ENCODE data around the gene CUL7. TPM values are rescaled to one million over a fixed set of nuclear protein-coding genes. Genes with fewer than 3 reads are reported as not detected.

The CUL7 gene
- total RNA-seq, result 10 to 100 TPM; 16.3 to 21.0 (median 17.9) TPM

DNA sequence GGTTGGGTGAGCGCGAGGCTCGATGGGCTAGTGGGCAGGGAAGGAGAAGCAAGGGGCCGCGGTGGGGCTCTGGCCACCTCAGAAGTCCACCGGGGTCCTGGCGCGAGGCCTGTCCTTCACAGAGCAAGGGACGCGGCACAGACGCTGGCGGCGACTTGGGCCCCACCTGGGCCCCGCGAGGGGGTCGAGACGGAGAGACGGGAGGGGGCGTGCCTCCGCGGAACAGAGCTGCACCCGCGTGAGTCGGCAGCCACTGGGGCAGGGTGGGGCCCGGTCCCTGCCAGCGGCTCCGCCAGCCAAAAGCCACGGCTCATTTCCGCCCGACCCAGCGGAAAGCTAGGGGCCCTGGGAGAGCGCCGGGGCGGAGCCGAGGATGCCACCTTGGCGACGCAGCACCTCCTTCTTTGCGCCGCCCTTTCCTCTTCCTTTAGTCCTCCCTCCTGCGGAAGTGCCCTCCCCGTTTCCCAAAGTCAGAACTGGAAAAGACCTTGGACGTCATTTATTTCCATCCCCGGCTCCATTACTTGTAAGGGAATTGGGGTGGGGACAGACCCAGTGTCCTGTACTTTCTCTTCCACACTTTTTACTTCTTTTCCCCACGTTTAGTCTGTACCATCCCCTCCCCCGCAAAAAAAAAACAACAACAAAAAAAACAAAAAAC lies at the start of gene CUL7:
TSS of gene CUL7 (minus strand) at position 307 of the 661 bp plus-strand sequence. CDS start 1,063 bp downstream, outside the sequence.
- Histone ChIP-seq H3K27ac (peak within 1 kb of the TSS; percentile 82 to 95 (median 94)), H3K4me3 (peak within 1 kb of the TSS; percentile 69 to 79 (median 74)), H3K36me3 (peaks cover 0 to 59% (median 0%) of the 10 kb centered on the region in 3 donors), H3K27me3 (no peaks in the 10 kb centered on the region), H3K9me3 (no peaks in the 10 kb centered on the region), H3K4me1 (peaks cover 0 to 54% (median 22%) of the 10 kb centered on the region in 4 donors)
- 1 to 2% methylated on average over 26 to 39 of the region's 45 CpGs for WGBS, 2 donors
- peak; percentile 86 to 87 for DNase-seq (ENCODE audit: low spot score in 2 of 2)
- peak in 1 of 5 experiments; percentile 24 for TF ChIP-seq CTCF (IDR thresholded peaks at IDR 0.05)
- peak; percentile 77 to 91 for TF ChIP-seq EP300 (IDR thresholded peaks at IDR 0.05)
- TF ChIP-seq POLR2A (IDR thresholded peaks at IDR 0.05), result peak; percentile 74 to 77

- peaks cover 0 to 8% (median 0%) of the 10 kb centered on the region in 4 donors for H3K4me1 ChIP-seq
- 66 to 68% methylated on average over 4 of the region's 4 CpGs for WGBS, 2 donors
- H3K27ac ChIP-seq, result no peak overlapping the region
- no peaks in the 10 kb centered on the region for H3K9me3 ChIP-seq
- DNase-seq (ENCODE audit: low spot score in 2 of 2), result no peak
- no peaks in the 10 kb centered on the region for H3K36me3 ChIP-seq
- H3K27me3 ChIP-seq, result peaks cover 0 to 3% of the 10 kb centered on the region in 2 donors
- TF ChIP-seq EP300 (IDR thresholded peaks at IDR 0.05) (no peak), POLR2A (IDR thresholded peaks at IDR 0.05) (no peak), CTCF (IDR thresholded peaks at IDR 0.05) (no peak)
- no peak overlapping the region for H3K4me3 ChIP-seq
Measured at GRCh38 chr6:43101497-43101896, 47.8 kb upstream of the CUL7 start.

DNA sequence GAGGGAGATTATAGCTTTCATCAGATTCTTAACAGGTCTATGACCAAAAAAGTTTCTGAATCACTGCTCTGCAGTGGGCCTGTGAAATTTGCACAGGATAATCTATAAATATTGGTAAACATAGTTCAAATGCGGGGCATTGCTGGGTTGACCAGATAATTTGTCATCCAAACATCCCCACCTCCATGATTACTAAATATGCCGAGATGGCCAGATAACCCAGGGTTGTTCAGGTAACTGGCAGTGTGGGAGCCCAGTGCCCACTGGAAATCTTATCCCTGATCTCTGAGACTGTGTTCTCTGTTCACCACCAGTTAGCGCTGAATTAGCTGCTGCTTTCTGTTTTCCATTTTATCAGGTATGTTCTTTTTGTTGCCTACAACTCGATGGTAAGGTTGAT lies 43.9 kb upstream of the CUL7 start:
- Histone ChIP-seq H3K4me1 (peaks cover 0 to 10% (median 0%) of the 10 kb centered on the region in 4 donors), H3K36me3 (no peaks in the 10 kb centered on the region), H3K27me3 (peaks cover 0 to 3% of the 10 kb centered on the region in 2 donors), H3K4me3 (no peak overlapping the region), H3K9me3 (no peaks in the 10 kb centered on the region), H3K27ac (no peak overlapping the region)
- TF ChIP-seq EP300 (IDR thresholded peaks at IDR 0.05) (no peak), POLR2A (IDR thresholded peaks at IDR 0.05) (no peak)
- 88 to 91% methylated on average over 4 of the region's 4 CpGs for WGBS, 2 donors
- no peak for DNase-seq (ENCODE audit: low spot score in 2 of 2)

- H3K27ac ChIP-seq, result no peak overlapping the region
- WGBS, 2 donors, result 25 to 31% methylated on average over 5 of the region's 5 CpGs
- DNase-seq (ENCODE audit: low spot score in 2 of 2), result no peak
Measured at GRCh38 chr6:43097098-43097489, 43.4 kb upstream of the CUL7 start.

DNA sequence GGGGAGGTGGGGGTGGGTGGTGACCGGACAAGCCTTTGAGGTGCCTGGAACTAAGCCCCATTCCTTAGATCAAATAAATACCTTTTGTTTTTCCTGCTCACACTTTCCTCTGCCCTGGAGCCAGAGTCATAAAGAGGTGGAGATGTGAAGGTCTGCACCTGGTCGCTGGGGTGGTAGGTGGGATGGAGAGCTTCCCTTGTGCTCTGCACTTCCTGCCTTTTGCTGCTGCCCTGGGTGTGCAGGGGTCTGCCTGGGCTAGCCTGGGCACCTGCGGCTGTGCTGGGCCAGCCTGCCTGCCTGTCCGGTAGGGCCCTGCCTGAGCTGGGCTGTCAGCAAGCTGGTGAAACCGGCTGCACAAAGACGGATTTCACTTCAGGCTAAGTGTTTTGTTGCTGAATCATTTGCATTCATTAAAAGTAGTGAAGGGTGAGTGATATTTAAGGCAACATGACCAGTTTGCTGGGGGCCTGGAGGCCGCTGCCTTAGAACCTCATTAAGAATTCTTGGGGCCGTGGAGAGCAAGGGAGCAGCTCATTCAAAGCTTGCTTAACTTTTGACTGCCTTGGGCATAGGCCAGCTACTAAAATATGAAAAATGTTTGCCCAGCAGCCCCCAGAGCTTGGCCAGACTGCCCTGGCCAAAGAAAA lies 42.9 kb upstream of the CUL7 start:
- WGBS, 2 donors, result 21 to 40% methylated on average over 8 of the region's 8 CpGs
- Histone ChIP-seq H3K4me3 (no peak overlapping the region), H3K4me1 (peaks cover 0 to 10% (median 0%) of the 10 kb centered on the region in 4 donors), H3K27ac (no peak overlapping the region), H3K27me3 (no peaks in the 10 kb centered on the region), H3K9me3 (no peaks in the 10 kb centered on the region), H3K36me3 (no peaks in the 10 kb centered on the region)
- TF ChIP-seq EP300 (IDR thresholded peaks at IDR 0.05), result no peak
- no peak for TF ChIP-seq CTCF (IDR thresholded peaks at IDR 0.05)
- no peak for TF ChIP-seq POLR2A (IDR thresholded peaks at IDR 0.05)
- DNase-seq (ENCODE audit: low spot score in 2 of 2), result no peak

More at GRCh38 chr6:43097098-43097489, 43.4 kb upstream of the CUL7 start:
- no peak overlapping the region for H3K4me3 ChIP-seq
- no peaks in the 10 kb centered on the region for H3K9me3 ChIP-seq
- peaks cover 0 to 10% (median 0%) of the 10 kb centered on the region in 4 donors for H3K4me1 ChIP-seq
- TF ChIP-seq EP300 (IDR thresholded peaks at IDR 0.05), result no peak
- no peak for TF ChIP-seq POLR2A (IDR thresholded peaks at IDR 0.05)
- TF ChIP-seq CTCF (IDR thresholded peaks at IDR 0.05), result no peak
- no peaks in the 10 kb centered on the region for H3K36me3 ChIP-seq
- peaks cover 0 to 3% of the 10 kb centered on the region in 2 donors for H3K27me3 ChIP-seq
